Sigmoid colon (tissue), 7 donors: ENCODE results near the gene MYL5. TPM values are rescaled to one million over a fixed set of nuclear protein-coding genes. Genes with fewer than 3 reads are reported as not detected.
"Not testable (repeated sequence)": the region's sequence is repeated elsewhere in the genome, so short reads cannot be mapped to it uniquely, and the experiment has no call there.

Experiments
- DNase-seq: peaks from one replicate; pipeline ENCODE4 v3.0.0-alpha.2; 2019
- H3K27ac ChIP-seq, 4 donors: fragments of 200-600 bp; sonication (generic); one replicate each; pipeline ENCODE4 v1.5.1; 2016 to 2019; ENCODE audit warnings: mild to moderate bottlenecking in 1 of 4
- H3K27me3 ChIP-seq, 3 donors: fragments of 200-600 bp; sonication (generic); one replicate each; pipeline ENCODE4 v1.5.1; 2019; ENCODE audit warnings: mild to moderate bottlenecking in 1 of 3
- H3K36me3 ChIP-seq, 4 donors: fragments of 200-600 bp; sonication (generic); one replicate each; pipeline ENCODE4 v1.5.1; 2016 to 2019
- H3K4me1 ChIP-seq, 4 donors: fragments of 200-600 bp; sonication (generic); one replicate each; pipeline ENCODE4 v1.5.1; 2017 to 2019
- H3K4me3 ChIP-seq, 4 donors: fragments of 200-600 bp; sonication (generic); one replicate each; pipeline ENCODE4 v1.5.1; 2017 to 2019; ENCODE audit warnings: mild to moderate bottlenecking in 2 of 4, moderate library complexity in 1 of 4
- H3K9me3 ChIP-seq, 4 donors: fragments of 200-600 bp in 3 of 4; sonication (generic) in 3 of 4; one replicate each; pipeline versions ENCODE4 v1.5.1 to v1.6.1; 2013 to 2019
- EP300 ChIP-seq, 4 donors: sonication (generic); formaldehyde crosslinking; IDR thresholded peaks; one replicate each; pipeline ENCODE4 v1.6.1; 2017; ENCODE audit warnings: antibody characterized with exemption in 4 of 4
- POLR2A ChIP-seq, 2 donors: fragments of 450-650 bp; IDR thresholded peaks; one replicate each; pipeline ENCODE4 v1.6.1; 2016; ENCODE audit warnings: antibody characterized with exemption in 2 of 2, mild to moderate bottlenecking in 2 of 2, moderate library complexity in 2 of 2
- POLR2AphosphoS5 ChIP-seq, 4 donors: sonication (generic); formaldehyde crosslinking; IDR thresholded peaks; one replicate each; pipeline ENCODE4 v1.6.1; 2017; ENCODE audit warnings: antibody characterized with exemption in 4 of 4
- WGBS, 2 donors: extraction: QIAGEN DNeasy Blood & Tissue Kit; methylation state at CpG; one replicate each; pipeline ENCODE4 v1.1.7; 2013; 5-methylcytosine and 5-hydroxymethylcytosine counted together
- intact Hi-C: fragments of 100-400 bp; cut with DNase I; formaldehyde crosslinking; loops from one replicate; pipeline ENCODE4 v1.15.1; 2023
- polyA plus RNA-seq, 3 donors: library from polyadenylated mRNA; stranded (reverse); fragments of 200-250 nt; gene quantifications; one replicate each; pipeline ENCODE4 v1.2.3, GENCODE V29; 2013
- total RNA-seq, 4 donors: library from RNA; depleted of rRNA; stranded (reverse); fragments of >200 nt; gene quantifications; one replicate each; pipeline ENCODE4 v1.1.0, GENCODE V29; 2016
- TF ChIP-seq, protein P1 (sequence below), 4 experiments: fragments of 450-650 bp in 3 of 4; fragments of 200-600 bp in 1 of 4; IDR thresholded peaks; one replicate each; pipeline ENCODE4 v1.5.1; 2016 to 2019; ENCODE audit warnings: antibody characterized with exemption in 4 of 4, mild to moderate bottlenecking in 3 of 4, moderate library complexity in 2 of 4
- donor health status: healthy with polysubstance abuse.
- donor health status: Bipolar disorder and iron deficiency.
- donor health status: healthy.

The MYL5 gene
- total and polyA plus RNA-seq, 7 donors, result 5.7 to 29.7 (median 11.7) TPM

DNA sequence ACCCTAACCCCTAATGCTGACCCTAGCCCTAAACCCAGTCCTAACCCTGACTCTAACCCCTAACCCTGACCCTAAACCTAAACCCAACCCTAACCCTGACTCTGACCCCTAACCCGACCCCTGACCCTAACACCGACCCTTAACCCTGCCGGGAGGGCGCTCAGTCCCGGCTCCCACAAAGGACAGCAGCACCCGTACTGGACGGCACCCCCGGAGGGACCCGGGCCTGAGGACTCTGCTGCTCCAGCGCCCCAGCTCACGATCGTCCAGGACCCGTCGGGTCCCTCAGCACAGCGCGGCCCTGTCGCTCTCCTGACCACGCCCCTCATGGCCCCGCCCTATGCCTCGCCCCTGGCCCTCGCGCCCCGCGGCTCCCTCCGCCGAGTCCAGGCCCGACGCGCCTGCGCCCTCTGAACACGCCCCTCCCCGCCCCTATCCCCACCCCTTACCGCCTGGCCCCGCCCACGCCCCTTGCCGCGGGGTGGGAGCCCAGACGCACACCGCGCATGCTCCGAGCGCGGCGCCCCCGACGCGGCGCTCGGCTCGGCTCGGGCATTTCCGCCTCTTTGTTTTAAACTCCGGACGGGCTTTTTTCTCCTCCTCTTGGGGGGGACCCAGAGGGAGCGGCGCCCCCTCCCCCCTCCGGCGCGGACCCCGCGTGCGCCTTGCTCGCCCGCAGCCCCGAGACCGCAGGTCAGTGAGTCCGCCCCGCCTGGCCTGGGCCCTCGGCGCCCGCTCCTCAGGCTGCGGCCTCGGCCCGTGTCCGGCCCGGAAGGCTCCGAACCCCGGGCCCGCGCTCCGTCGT, 31.1 kb downstream of the MYL5 start, which contains the start of gene PCGF3:
Gene PCGF3, plus strand, starts transcription at position 555 of the 805 bp plus-strand sequence. CDS start 27,849 bp downstream, outside the sequence.
- Histone ChIP-seq H3K27ac (peak within 1 kb of the TSS; percentile 74 to 86 (median 82)), H3K36me3 (no peaks in the 10 kb centered on the region), H3K9me3 (no peaks in the 10 kb centered on the region), H3K27me3 (no peaks in the 10 kb centered on the region), H3K4me3 (peak within 1 kb of the TSS; percentile 75 to 98 (median 89)), H3K4me1 (peaks cover 0 to 35% (median 30%) of the 10 kb centered on the region in 4 donors)
- peak; percentile 99 for DNase-seq
- TF ChIP-seq POLR2AphosphoS5 (IDR thresholded peaks at IDR 0.05) (peak; percentile 74 to 90 (median 82)), EP300 (IDR thresholded peaks at IDR 0.05) (no peak)
- intact Hi-C loops, result loop anchor here (2.0 kb wide), 1 partner anchor 31 kb away; the partner anchor contains the start of genes ATP5ME and MYL5
- WGBS, 2 donors, result 1 to 2% methylated on average over 82 of the region's 82 CpGs

DNA sequence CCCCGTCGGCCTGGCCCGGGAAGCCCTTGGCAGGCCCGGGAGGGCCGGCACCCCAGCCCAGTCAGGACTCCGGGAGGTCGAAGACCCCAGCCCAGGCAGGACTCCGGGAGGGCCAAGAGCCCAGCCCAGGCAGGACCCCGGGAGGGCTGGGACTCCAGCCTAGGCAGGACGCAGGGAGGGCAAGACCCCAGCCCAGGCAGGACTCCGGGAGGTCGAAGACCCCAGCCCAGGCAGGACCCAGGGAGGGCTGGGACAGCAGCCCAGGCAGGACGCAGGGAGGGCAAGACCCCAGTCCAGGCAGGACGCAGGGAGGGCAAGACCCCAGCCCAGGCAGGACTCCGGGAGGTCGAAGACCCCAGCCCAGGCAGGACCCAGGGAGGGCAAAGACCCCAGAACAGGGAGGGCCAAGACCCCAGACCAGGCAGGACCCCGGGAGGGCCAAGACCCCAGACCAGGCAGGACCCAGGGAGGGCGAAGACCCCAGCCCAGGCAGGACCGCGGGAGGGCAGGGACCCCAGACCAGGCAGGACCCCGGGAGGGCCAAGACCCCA, 31.8 kb downstream of the MYL5 start:
- DNase-seq, result peak; percentile 62
- intact Hi-C loops, result not testable (repeated sequence)
- H3K4me1 ChIP-seq, result peaks cover 0 to 35% (median 30%) of the 10 kb centered on the region in 4 donors

DNA sequence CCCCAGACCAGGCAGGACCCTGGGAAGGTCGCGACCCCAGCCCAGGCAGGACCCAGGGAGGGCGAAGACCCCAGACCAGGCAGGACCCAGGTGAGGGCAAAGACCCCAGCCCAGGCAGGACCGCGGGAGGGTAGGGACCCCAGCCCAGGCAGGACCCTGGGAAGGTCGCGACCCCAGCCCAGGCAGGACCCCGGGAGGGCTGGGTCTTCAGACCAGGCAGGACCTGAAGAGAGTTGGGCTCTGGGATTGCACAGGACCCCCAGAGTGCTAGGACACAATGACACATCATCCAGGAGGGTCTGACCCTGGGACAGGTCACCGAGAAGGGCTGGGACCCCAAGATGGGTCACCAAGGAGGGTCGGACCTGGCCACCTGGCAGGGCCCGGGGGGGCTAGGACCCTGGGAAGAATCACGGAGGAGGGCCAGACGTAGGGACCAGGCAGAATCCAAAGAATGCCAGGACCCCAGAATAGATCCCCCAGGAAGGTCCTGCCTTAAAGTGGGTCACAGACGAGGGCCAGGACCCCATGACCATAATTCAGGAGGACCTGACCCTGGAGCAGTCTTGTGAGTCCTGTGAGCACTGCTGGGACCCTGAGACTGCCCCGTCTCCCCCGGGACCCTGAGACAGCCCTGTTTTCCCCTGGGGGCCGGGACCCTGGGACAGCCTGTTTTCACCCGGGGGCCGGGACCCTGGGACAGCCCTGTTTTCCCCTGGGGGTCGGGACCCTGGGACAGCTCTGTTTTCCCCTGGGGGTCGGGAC, 32.7 kb downstream of the MYL5 start:
- peak overlapping the region; percentile 14 to 98 (median 86) for H3K4me3 ChIP-seq
- H3K27me3 ChIP-seq, result no peaks in the 10 kb centered on the region
- no peaks in the 10 kb centered on the region for H3K36me3 ChIP-seq
- H3K4me1 ChIP-seq, result peaks cover 0 to 35% (median 30%) of the 10 kb centered on the region in 4 donors
- intact Hi-C loops, result no loop called here
- peak; percentile 60 for DNase-seq
- TF ChIP-seq EP300 (IDR thresholded peaks at IDR 0.05) (no peak), POLR2AphosphoS5 (IDR thresholded peaks at IDR 0.05) (no peak), POLR2A (IDR thresholded peaks at IDR 0.05) (no peak)
- TF ChIP-seq, protein P1, sequence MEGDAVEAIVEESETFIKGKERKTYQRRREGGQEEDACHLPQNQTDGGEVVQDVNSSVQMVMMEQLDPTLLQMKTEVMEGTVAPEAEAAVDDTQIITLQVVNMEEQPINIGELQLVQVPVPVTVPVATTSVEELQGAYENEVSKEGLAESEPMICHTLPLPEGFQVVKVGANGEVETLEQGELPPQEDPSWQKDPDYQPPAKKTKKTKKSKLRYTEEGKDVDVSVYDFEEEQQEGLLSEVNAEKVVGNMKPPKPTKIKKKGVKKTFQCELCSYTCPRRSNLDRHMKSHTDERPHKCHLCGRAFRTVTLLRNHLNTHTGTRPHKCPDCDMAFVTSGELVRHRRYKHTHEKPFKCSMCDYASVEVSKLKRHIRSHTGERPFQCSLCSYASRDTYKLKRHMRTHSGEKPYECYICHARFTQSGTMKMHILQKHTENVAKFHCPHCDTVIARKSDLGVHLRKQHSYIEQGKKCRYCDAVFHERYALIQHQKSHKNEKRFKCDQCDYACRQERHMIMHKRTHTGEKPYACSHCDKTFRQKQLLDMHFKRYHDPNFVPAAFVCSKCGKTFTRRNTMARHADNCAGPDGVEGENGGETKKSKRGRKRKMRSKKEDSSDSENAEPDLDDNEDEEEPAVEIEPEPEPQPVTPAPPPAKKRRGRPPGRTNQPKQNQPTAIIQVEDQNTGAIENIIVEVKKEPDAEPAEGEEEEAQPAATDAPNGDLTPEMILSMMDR (IDR thresholded peaks at IDR 0.05), result no peak
- WGBS, 2 donors, result 59 to 61% methylated on average over 20 to 21 of the region's 21 CpGs
- H3K9me3 ChIP-seq, result no peaks in the 10 kb centered on the region
- peak overlapping the region in 1 of 4 donors; percentile 31 for H3K27ac ChIP-seq

More for the DNA sequence above, 31.8 kb downstream of the MYL5 start:
- peak overlapping the region; percentile 74 to 86 (median 82) for H3K27ac ChIP-seq
- not testable (repeated sequence) for H3K27me3 ChIP-seq, H3K9me3 ChIP-seq, H3K36me3 ChIP-seq
- WGBS, 2 donors, result 1 to 3% methylated on average over 21 of the region's 21 CpGs
- peak overlapping the region; percentile 75 to 98 (median 89) for H3K4me3 ChIP-seq

DNA sequence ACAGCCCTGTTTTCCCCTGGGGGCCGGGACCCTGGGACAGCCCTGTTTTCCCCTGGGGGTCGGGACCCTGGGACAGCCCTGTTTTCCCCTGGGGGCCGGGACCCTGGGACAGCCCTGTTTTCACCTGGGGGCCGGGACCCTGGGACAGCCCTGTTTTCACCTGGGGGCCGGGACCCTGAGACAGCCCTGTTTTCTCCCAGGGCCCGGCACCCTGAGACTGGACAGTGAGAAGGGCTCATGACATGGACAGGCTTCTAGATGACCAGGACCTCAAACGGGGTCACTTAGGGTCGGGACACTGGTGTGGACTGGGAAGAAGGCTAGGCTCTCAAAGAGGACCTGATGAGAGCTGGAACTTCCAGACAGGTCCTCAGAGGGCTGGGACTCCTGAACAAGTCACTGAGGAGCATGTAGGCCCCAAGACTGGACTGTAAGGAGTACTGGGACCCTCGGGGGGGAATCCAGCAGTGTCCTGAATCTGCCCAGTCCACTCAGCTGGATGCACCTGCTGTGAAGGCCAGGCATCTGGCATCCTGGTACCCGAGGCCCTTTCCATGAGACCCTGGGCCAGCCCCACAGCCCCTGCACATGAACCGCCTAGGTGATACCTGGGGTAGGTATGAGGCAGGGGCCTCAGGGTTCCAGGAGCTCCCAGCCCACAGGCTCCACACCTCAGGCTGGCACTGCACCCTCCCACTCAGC, 33.7 kb downstream of the MYL5 start:
- peak overlapping the region in 1 of 4 donors; percentile 96 for H3K4me3 ChIP-seq
- TF ChIP-seq POLR2A (IDR thresholded peaks at IDR 0.05) (no peak), EP300 (IDR thresholded peaks at IDR 0.05) (no peak), POLR2AphosphoS5 (IDR thresholded peaks at IDR 0.05) (no peak)
- TF ChIP-seq, protein P1 (IDR thresholded peaks at IDR 0.05), result no peak
- no peak overlapping the region for H3K27ac ChIP-seq
- no peaks in the 10 kb centered on the region for H3K9me3 ChIP-seq
- intact Hi-C loops, result no loop called here
- peaks cover 0 to 35% (median 30%) of the 10 kb centered on the region in 4 donors for H3K4me1 ChIP-seq
- 84 to 89% methylated on average over 11 of the region's 11 CpGs for WGBS, 2 donors
- H3K27me3 ChIP-seq, result no peaks in the 10 kb centered on the region
- no peaks in the 10 kb centered on the region for H3K36me3 ChIP-seq
- peak; percentile 58 for DNase-seq

DNA sequence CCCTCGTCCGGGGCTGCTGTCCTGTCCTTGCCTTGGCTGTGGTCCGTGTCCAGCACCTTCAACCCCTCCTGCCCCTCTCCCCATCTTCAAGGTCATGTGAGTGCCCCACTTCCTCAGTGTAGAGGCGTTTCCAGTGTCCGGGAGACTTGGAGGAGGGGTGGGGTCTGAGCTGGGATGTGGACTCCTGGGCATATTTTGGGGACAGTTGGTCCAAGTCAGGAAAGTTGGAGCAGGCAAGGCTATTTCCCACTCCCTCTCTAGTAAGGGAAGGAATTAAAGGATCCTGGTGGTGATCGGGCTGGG, 34.2 kb downstream of the MYL5 start:
- H3K27me3 ChIP-seq, result no peaks in the 10 kb centered on the region
- TF ChIP-seq POLR2AphosphoS5 (IDR thresholded peaks at IDR 0.05), result no peak
- no peak for TF ChIP-seq EP300 (IDR thresholded peaks at IDR 0.05)
- TF ChIP-seq, protein P1 (IDR thresholded peaks at IDR 0.05), result no peak
- no peak for TF ChIP-seq POLR2A (IDR thresholded peaks at IDR 0.05)
- WGBS, 2 donors, result 89 to 91% methylated on average over 6 of the region's 6 CpGs
- H3K9me3 ChIP-seq, result no peaks in the 10 kb centered on the region
- intact Hi-C loops, result no loop called here
- peaks cover 0 to 35% (median 30%) of the 10 kb centered on the region in 4 donors for H3K4me1 ChIP-seq
- no peak overlapping the region for H3K27ac ChIP-seq
- no peaks in the 10 kb centered on the region for H3K36me3 ChIP-seq
- H3K4me3 ChIP-seq, result no peak overlapping the region
- DNase-seq, result peak; percentile 48
